Coronary artery (tissue), 2 donors: ENCODE measurements around the gene DLG2.
"Not testable (repeated sequence)": the region's sequence is repeated elsewhere in the genome, so short reads cannot be mapped to it uniquely, and the experiment has no call there.

Experiments used
- DNase-seq: peaks from one replicate; pipeline ENCODE4 v3.0.0-alpha.2; 2017; ENCODE audit warnings: low spot score
- H3K27ac ChIP-seq, 2 donors: fragments of 200-600 bp; sonication (generic); one replicate each; pipeline ENCODE4 v1.5.1; 2016 to 2019
- H3K4me3 ChIP-seq: fragments of 200-600 bp; sonication (generic); 2 replicates; pipeline ENCODE4 v1.5.1; 2016; ENCODE audit warnings: mild to moderate bottlenecking, moderate library complexity
- CTCF ChIP-seq: fragments of 200-600 bp; sonication (generic); IDR thresholded peaks from one replicate; pipeline ENCODE4 v1.5.1; 2019; ENCODE audit warnings: antibody characterized with exemption

The DLG2 gene

GRCh38 chr11:85407648-85408047, 219.5 kb downstream of the DLG2 start:
- H3K27ac ChIP-seq: no peak overlapping the region
- DNase-seq: no peak
- no peak overlapping the region for H3K4me3 ChIP-seq
- TF ChIP-seq CTCF: no peak

DNA sequence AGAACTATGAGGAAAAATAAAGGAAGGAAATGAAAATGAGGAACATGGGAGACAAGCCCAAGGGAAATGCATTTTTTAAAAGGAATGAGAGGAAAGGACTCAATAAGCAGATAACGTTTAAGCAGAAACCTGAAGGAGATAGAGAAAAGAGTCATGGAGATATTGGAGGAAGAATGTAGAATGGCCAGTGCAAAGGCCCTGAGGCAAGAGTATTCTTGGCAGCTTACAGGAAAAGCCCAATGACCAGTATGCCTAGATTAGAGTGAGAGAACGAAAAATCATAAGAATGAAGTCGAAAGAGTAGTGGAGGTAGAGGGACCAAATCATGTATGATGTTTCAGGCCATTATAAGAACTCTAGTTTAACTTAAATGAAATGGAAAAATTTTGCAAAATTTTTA, 220.3 kb downstream of the DLG2 start:
- no peak for TF ChIP-seq CTCF
- Histone ChIP-seq H3K27ac (no peak overlapping the region), H3K4me3 (no peak overlapping the region)
- DNase-seq: no peak

GRCh38 chr11:85406316-85406715, 220.8 kb downstream of the DLG2 start:
- H3K27ac ChIP-seq: no peak overlapping the region
- no peak for TF ChIP-seq CTCF
- no peak overlapping the region for H3K4me3 ChIP-seq
- no peak for DNase-seq

DNA sequence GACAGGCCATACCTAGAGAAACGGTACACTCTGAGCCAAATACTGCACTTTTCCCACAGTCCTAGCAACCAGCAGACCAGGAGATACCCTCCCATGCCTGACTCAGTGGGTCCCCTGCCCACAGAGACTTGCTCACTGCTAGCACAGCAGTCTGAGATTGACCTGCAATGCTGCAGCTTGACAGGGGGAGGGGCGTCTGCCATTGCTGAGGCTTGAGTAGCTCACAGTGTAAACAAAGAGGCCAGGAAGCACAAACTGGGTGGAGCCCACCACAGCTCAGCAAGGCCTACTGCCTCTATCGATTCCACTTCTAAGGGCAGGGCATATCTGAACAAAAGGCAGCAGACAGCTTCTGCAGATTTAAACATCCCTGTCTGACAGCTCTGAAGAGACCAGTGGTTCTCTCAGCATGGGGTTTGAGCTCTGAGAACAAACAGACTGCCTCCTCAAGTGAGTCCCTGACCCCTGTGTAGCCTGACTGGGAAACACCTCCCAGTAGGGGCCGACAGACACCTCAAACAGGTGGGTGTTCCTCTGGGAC, 231.6 kb downstream of the DLG2 start:
- not testable (repeated sequence) for H3K27ac ChIP-seq, DNase-seq, H3K4me3 ChIP-seq

- no peak for DNase-seq
- Histone ChIP-seq H3K4me3 (no peak overlapping the region), H3K27ac (no peak overlapping the region)
- TF ChIP-seq CTCF: no peak
Observed at GRCh38 chr11:85394283-85394682, 232.9 kb downstream of the DLG2 start.

DNA sequence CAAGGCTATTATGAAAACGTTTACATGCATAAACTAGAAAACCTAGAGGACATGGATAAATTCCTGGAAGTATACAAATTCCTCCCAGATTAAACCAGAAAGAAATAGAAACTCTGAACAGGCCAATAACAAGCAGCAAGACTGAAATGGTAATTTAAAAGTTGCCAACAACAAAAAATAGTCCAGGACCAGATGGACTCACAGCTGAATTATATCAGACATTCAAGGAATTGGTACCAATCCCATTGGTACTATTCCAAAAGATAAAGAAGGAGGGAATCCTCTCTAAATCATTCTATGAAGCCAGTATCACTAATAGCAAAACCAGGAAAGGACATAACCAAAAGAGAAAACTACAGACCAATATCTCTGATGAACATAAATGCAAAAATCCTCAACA, 236.0 kb downstream of the DLG2 start:
- H3K27ac ChIP-seq: no peak overlapping the region
- no peak for TF ChIP-seq CTCF
- DNase-seq: no peak
- no peak overlapping the region for H3K4me3 ChIP-seq

- H3K27ac ChIP-seq: no peak overlapping the region
- no peak for DNase-seq
- no peak overlapping the region for H3K4me3 ChIP-seq
- TF ChIP-seq CTCF: no peak
Observed at GRCh38 chr11:85385547-85385946, 241.6 kb downstream of the DLG2 start.

GRCh38 chr11:85385111-85385510, 242.0 kb downstream of the DLG2 start:
- TF ChIP-seq CTCF: no peak
- DNase-seq: no peak
- H3K4me3 ChIP-seq: no peak overlapping the region
- no peak overlapping the region for H3K27ac ChIP-seq
